Stimulated activated CD4-positive, alpha-beta T cell treated with anti-CD3 and anti-CD28 coated beads, TNF-alpha, amount 100 ng/mL, for 4 hours (primary cell): ENCODE data around the gene TRIM31.
A peak's percentile ranks its signal among the peaks of the same experiment; 100 is the strongest.
"Not testable (repeated sequence)": the region's sequence is repeated elsewhere in the genome, so short reads cannot be mapped to it uniquely, and the experiment has no call there.

Source experiments
- DNase-seq, 3 experiments: peaks; one replicate each; pipeline ENCODE4 v3.0.0-alpha.2; 2020; ENCODE audit warnings: low read depth in 3 of 3

Gene TRIM31

DNA sequence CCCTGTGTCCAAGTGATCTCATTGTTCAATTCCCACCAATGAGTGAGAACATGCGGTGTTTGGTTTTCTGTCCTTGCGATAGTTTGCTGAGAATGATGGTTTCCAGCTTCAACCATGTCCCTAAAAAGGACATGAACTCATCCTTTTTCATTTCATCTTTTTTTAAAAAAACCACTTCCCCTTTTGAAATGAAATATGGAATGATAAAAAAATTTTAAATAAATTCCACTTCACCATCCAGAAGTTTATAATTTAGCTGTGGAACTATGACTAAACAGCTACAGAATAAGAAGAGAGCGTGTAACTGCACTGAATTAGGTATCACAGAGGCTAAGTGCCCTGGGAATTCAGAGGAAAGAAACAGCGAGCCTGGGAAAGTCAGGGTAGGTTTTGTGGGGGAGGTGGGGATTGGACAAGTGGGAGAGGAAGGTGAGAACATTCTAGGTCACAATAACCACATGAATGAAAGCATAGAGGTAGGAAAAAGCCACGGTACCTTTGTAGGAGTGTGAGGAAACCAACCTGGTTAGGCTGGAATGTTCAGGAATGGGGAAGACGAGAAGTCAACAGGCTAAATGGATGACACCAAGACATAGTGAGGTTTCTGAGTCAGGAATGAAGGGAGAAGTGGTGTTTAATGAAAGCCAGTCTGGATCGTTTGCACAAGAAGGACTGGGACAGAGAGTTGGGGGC is 37.1 kb upstream of the TRIM31 start:
- no peak for DNase-seq

DNA sequence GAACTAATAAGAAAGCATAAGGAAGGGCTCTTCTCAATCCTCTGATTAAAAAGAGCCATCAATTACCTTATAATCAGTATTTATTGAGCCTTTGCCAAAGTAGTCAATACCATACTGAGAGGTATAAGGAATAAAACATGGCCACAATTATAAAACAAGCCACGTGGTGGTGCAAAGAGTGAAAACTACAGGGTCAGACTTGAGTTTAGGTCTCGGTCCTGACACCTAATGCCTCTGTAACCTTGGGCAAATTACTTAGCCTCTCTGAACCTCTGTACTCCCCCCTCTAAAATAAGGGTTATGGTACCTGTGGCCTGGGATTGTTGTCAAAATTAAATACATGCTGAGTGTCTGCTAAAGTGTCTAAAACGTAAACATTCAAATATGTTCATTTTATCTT is 36.3 kb upstream of the TRIM31 start:
- DNase-seq = no peak

DNA sequence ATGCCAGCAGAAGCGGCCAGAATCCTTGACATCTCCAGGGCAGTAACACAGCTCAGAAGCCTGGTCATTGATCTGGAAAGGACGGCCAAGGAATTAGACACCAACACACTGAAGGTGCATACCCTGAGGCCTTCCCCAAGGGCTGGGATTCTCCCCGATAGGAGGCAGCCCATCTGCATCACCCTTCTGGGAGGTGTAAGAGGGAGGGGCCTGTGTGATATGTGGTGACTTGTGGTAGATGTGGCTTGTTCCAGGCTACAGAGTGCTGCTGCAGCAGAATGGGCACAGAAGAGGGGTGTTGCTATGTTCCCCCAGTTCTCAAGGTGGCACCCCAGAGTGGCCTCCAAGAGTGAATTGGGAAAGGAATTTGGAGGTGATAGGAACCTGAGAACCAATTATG is 34.2 kb upstream of the TRIM31 start:
- no peak for DNase-seq

DNA sequence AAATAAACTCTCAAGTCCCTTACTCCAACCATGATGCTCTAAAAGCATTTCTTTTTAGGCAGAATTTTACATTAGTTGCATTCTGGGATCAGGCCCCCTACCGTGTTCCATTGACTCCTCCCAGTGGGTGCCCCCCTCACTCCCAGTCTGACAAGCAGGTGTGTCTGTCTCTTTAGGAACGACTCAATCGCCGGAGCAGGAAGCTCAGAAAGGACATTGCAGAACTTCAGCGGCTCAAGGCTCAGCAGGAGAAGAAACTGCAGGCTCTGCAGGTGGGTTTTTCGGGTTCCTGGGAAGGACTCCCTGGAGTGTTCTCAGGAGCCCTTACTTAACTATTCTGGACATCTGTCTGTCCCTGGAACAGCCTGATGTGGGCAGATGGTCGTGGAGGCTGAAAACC is 32.9 kb upstream of the TRIM31 start:
- no peak for DNase-seq

DNA sequence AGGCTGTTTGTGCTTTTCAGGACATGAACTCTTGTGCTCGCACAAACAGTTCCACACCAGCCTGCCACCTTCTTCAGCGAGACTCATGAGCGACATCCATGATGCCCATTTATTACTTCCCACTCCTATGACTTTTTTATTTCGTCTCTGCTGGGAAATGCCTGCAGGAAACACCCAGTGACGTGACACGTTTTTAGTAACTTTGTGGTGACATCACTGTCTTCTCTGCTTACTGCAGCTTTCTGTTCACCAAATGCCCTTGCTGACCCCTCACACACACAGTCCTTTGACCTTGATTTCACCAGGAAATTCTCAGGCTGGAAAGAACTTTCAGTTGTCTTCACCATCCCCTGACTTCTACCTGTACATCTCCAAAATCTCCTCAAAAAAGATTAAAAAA is 31.9 kb upstream of the TRIM31 start:
- no peak for DNase-seq

DNA sequence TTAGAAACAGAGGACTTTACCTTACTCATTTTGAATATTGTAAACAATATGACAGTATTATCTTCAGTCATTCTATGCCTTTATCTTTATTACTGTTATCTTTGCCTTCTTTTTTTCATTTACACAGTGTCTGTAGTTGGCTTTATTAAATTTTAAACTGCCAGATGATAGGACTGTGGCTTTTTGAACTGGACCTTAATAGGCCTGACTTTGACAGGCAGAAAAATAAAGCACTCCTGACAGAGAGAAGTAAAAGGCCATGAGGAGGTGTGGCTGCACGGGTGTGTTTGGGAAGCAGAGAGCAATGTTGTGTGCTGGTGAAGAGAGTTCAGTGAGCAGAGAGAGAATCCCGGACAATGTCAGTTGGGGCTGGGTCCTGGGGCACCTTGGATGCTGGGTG is 30.9 kb upstream of the TRIM31 start:
- no peak for DNase-seq

DNA sequence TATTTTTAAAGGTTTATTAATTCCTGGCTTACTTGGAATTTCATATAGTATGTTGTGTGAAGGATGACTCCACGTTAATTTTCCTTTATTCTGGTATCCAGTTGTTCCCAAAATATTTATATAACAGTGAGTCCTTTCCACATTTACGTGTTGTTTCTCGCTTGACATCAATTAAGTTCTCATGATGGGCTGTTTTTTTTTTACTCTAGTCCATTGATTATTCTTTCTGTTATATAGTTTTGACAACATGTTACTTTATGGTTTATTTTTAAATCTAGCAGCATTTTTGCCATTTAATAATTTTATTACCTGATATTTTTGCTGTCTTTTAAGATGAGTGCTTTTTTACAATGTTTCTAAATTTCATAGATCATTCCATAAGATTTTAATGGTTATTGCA is 29.8 kb upstream of the TRIM31 start:
- DNase-seq = no peak

DNA sequence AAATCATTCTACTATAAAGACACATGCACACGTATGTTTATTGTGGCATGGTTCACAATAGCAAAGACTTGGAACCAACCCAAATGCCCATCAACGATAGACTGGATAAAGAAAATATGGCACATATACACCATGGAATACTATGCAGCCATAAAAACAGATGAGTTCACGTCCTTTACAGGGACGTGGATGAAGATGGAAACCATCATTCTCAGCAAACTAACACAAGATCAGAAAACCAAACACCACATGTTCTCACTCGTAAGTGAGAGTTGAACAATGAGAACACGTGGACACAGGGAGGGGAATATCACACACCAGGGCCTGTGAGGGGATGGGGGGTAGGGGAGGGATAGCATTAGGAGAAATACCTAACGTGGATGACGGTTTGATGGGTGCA is 27.4 kb upstream of the TRIM31 start:
- not testable (repeated sequence) for DNase-seq

DNA sequence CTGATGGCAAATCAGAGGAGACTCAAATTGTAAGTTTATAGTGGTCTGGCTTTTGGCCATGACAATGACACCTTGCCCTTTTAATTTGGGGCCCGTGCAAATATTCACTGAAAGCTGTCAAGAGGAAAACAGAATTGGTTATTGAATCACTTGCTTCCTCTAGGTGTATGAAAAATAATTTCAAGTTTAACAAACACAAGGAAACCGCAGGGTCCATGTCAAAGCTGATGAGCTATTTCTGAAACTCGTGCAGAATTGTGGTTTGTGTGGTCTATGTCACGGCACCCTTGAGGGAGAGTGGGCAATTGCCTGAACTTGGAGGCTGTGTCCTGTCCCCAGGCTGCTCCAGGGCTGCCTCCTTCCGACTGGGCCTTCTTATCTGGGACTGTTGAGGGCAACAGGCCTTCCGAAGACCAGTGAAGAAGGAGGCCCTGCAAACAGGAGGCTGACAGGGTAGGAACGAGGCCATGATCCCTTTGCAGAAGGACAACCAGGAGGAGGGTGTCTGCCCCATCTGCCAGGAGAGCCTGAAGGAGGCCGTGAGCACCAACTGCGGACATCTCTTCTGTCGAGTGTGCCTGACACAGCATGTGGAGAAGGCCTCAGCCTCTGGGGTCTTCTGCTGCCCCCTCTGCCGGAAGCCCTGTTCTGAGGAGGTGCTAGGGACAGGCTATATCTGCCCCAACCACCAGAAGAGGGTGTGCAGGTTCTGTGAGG is 23.8 kb upstream of the TRIM31 start:
- DNase-seq = no peak

DNA sequence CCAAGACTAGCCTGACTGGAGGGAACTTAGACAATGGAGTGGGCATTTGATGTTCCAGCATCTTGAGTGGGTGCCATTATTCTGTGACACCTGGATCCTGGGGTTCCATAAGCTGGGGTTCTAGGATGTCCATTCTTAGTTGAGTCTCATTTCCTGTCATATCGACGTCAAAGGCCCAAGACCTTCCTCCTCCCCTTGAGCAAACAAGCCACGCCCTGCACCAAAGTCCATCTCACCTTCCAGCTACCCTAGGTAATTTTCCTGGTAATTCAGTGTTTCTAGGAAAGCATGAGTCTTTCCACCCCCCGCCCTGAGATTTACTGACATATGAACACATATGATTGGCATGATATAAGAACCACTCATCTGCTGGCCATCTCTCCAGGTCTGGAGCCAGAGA is 22.9 kb upstream of the TRIM31 start, which contains the start of gene TRIM40:
Gene TRIM40 (plus strand): TSS at position 384 of the 400 bp plus-strand sequence. CDS start 897 bp downstream, outside the sequence.
- DNase-seq = no peak

DNA sequence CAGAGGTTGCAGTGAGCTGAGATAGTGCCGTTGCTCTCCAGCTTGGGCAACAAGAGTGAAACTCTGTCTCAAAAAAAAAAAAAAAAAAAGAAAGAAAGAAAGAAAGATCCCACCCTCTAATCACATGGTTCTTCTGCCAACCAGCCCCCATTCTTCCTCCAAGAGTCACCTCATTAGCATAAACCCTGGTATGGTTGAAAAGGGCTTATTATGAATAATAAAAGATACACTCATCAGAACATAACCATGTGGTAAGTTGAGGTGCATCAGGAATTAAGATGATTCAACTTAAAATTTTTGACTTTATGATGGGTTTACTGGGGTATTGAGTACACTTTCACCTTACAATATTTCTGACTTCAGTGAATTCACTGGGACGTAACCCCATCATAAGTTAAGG is 22.3 kb upstream of the TRIM31 start:
- no peak for DNase-seq

DNA sequence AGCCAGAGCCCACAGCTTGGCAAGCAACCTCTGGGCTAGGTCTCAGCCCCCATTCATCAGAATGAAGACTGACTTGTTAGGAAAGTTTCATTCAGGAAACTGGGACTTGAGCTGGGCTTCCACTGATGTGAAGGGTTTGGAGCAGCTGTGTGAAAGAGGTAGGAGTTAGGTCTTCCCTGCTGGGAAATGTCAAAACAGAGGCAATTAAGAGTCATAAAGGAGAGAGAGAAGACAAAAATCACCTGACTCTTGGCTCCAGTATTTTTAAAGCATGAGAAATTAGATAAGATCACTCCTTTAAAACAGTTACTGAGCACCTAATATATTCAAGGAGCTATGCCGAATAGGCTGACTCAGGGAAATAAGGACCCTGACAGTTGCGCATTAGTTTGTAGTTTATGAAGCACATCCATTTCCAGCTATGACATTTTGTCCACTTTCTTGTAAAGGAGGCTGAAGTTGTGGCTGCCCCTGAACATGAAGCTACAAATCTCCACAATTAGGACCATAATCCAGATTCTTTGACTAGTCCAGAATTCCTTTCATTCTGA is 19.1 kb upstream of the TRIM31 start:
- DNase-seq = no peak

DNA sequence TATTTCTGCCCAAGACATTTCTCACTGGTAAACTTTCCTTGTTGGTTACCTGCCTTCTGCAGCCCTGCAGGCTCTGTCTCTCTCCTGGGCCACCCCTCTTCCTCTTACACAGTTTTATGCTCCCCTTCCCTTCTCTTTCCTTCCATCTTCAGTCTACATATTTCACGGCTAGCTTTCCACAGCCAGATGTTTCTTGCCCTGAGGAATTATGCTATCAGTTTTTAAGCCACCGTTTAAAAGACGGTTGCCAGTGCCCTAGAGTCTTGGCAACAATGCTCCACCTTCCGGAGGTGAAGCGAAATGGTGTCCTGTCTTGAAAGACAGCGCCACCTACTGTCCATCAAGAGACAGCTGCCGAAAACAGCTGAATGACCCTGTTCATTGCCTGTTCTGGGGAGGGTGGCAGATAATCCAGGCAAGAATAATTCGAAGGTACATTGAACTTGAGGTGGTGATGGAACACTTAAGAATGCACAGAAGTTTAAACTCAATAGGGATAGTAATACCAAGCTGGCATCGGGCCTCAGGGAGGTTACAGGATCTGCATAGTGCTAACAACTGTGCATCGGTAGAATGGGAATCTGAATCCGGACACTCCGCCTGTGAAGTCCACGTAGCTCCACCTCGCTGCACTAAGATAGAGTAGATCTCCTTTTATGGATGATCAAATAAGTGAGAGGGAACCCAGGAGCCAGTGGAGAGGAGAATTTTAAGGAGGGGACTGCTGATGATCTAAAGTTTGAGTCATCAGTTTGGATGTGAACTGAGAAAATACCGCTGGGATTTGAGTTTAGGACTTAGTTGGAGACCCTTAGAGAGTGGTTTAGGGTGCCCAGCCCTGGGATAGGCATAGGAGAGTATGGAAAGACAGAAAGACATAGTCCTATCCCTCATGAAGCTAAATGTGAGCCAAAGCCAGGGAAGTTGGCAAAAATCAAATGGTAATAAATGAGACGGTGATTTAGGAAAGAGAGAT is 18.3 kb upstream of the TRIM31 start:
- peak; percentile 20 to 51 (median 24) for DNase-seq

DNA sequence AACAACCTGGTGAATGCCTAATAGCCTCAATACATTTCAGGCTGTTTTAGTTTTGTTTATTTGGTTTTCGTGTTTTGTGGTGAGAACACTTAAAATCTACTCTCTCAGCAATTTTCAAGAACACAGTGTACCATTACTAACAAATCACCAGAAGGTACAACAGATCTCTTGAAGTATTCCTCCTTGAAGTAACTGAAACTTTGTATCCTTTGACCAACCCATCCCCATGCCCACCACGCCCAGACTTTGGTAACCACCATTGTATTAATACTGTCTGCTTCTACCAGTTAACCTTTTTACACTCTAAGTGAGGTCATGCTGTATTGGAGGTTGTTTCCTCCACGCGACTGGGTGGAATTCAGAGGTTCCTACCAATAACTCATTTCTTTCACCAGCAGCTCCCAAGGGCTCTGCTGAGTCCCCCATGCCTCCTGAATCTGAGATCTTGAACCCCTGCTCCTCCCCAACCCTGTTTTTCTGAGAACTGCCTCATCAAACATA is 17.3 kb upstream of the TRIM31 start:
- no peak for DNase-seq

DNA sequence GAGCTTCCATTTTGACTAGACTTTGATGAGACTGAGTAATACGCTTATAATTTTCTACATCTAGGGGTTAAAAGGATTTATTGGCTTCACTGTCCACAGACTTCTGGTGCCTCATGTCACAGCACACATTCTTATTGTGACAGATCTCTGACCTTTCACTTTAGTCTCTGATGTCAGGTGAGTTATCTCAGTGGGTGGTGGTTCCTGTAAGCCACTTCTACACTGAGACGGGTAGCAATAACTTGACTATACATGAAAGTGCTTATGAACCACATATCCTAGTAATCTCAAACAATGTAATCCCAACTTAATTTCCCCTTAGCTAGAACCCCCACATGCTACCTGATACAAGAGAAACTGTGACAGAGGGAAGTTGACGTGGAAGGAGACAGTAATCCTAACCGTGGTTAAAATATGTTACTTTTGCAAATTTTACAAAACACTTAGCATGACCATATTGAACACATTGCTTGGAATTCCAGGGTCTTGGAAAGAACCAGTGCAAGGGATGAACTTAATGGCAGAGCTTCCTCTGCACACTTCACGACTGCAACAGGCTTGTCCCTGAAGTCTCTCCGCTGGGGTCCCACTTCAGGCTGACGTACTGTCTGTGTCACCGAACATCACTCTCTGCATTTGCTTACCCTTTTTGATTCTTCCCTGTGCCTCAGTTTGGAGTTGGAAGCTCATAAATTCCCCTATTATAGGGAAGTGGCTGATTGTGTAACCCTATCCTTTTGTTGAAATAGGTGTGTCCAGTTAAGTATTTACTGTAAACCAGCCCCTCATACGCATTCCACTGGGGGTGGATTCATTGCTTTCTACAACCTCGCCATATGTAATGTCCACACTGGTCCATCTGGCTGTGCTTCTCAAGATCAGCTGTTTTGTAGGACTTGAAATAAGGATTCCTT is 16.6 kb upstream of the TRIM31 start:
- DNase-seq = no peak

DNA sequence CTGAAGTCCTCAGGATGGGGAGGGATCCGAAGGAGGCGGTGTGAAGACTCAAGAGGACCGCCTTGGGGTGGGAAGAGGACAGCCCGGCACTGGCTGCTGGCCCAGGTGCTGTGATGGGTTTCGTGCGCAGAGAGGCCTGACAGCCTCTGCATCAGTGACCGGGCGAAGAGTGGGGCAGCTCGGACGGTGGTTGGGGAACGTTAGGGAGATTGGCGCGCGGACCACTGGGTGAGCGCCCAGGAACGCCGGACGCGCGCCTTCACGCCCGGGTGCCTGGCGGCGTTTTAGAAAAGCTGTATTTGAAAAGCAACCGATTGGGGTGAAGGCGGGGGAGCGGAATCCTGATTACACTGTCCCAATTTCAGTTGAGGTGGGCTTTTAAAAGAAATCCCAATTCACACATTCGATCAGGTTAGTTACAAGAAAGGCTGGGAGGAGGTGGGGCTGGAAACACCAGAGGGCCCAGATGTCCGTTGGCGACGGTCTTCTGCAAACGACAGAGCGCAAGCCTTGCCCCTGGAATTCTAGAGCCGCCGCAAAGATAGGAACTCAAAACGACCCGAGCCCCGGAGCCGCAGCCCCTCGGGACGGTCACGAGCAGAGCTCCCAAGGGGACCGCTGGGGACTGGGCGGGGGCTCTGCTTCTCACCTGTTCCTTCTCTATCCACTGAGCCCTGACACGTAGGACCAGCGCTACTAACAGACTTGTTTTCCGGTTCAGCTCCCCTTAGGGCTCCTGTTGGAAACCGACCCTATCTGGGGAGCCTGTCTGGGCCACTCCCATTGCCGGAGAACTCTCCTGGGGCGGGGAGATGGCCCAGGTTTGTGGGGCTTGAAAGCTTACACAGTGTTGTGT is 14.6 kb upstream of the TRIM31 start:
- DNase-seq = no peak

DNA sequence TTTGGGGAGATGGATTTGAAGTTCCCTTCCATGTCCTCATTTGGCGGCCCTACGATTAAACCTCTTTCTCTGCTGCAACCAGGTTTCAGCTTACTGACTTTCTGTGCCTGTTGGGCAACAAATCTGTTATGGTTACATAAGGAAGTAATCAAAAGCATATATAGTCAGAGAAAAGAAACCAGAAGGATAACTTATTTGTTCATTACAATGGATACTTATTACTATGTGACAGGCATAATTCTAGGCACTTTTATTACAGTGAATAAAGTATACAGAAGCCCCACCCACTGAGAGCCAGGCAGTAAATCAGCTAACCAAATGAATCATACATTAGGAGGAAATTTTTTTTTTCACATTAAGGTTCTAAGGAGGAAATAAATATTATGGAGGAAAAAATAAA is 9.6 kb upstream of the TRIM31 start:
- no peak for DNase-seq

DNA sequence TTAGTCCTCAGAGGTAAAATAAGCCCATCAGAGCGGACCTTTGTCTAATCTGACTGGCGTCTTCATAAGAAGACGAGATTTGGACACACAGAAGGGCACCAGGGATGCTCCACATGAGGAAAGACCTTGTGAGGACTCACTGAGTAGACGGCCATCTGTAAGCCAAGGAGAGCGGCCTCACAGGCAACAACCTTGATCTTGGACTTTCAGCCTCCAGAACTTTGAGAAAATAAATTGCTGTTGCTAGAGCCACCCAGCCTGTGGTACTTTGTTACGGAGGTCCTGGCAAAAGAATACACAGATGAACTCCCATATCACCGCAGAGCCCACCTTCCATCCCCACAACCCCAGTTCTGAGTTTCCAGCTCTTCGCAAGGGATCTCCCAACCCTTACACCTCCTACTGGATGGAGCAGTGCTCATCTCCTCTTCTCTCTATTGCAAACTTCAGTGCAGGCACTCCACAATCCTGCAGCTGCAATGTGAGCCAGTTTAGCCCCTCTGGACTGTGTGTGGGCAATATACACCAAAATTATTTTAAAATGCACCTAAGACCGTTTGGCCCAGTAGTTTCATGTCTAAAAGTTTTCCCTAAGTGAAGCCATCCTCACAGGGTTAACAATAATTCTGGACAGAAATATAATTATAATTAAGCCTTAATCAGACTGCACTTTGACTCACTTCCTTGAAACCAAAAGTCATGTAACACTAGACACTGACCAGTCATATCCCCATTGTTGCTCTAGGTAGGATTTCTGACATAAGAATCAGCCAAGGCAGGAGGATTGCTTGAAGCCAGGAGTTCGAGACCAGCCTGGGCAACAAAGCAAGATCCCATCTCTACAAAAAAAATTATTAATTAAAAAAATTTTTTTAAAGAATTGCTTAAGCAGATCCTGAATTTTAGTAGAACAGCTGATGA is 8.8 kb upstream of the TRIM31 start:
- no peak for DNase-seq

DNA sequence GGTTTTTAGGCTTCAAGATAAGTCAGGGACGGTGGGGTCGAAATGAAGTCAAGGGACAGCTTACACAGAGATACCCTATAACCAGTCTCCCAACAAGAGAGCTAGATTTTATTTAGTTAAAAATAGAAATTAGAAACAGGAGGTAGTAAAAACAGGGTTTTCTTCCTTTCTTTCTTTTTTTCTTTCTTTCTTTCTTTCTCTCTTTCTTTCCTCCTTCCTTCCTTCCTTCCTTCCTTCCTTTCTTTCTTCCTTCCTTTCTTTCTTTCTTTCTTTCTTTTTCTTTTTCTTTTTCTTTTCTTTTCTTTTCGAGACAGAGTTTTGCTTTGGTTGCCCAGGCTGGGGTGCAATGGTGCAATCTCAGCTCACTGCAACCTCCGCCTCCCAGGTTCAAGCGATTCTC is 5.8 kb upstream of the TRIM31 start:
- DNase-seq = not testable (repeated sequence)
